Osteocyte (in vitro differentiated cells): ENCODE data around the gene AMPD3. TPM values are rescaled to one million over a fixed set of nuclear protein-coding genes. Genes with fewer than 3 reads are reported as not detected.

ENCODE experiments used
- DNase-seq: peaks from one replicate; pipeline ENCODE4 v3.0.0; 2021; ENCODE audit warnings: mixed read lengths; ENCODE audit not compliant: unreplicated experiment; ENCODE audit errors: extremely low spot score
- H3K27ac Mint-ChIP-seq: one replicate; pipeline ENCODE4 v1.8.0; 2021; ENCODE audit warnings: mild to moderate bottlenecking, mixed read lengths; ENCODE audit not compliant: unreplicated experiment
- H3K27me3 Mint-ChIP-seq: one replicate; pipeline ENCODE4 v1.8.0; 2021; ENCODE audit warnings: mixed read lengths; ENCODE audit not compliant: unreplicated experiment
- H3K36me3 Mint-ChIP-seq: one replicate; pipeline ENCODE4 v1.8.0; 2021; ENCODE audit warnings: mixed read lengths; ENCODE audit not compliant: unreplicated experiment
- H3K4me1 Mint-ChIP-seq: one replicate; pipeline ENCODE4 v1.8.0; 2021; ENCODE audit warnings: mixed read lengths; ENCODE audit not compliant: unreplicated experiment
- H3K4me3 Mint-ChIP-seq: one replicate; pipeline ENCODE4 v1.8.0; 2021; ENCODE audit warnings: mild to moderate bottlenecking, moderate library complexity, mixed read lengths; ENCODE audit not compliant: unreplicated experiment
- H3K9me3 Mint-ChIP-seq: one replicate; pipeline ENCODE4 v1.8.0; 2021; ENCODE audit warnings: mixed read lengths; ENCODE audit not compliant: unreplicated experiment
- total RNA-seq: library from RNA; stranded (reverse); gene quantifications from 2 replicates; pipeline ENCODE4 v1.2.1, GENCODE V29; 2021
- TF ChIP-seq, protein P1 (sequence below): fragments of 200-600 bp; sonication (generic); IDR thresholded peaks from 2 replicates; pipeline ENCODE4 v1.5.0; 2021; ENCODE audit warnings: antibody characterized with exemption, mild to moderate bottlenecking, moderate library complexity

AMPD3 gene
- total RNA-seq, 1 donor from 2014 or later, result 5.3 TPM

DNA sequence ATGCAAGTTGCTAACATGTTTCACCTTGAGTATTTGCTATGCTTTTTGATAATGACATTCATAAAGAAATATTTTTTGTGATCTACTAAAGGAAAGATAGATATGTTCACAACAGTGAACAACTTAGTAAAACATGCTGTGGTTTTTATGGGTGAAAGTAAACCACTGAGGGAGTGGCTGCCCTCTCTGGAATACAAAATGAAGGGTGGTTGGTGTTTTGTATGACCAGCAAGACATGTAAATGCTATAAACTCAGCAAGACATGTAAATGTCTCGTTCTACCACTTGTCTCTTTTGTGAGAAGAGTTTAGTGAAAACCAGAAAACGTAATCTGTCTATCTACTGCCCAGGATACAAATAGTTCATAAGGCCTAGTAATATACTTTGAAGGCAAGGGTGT is 7.6 kb upstream of the AMPD3 start:
- DNase-seq, result no peak
- H3K4me3 Mint-ChIP-seq, result no peak overlapping the region
- no peaks in the 10 kb centered on the region for H3K9me3 Mint-ChIP-seq
- no peak overlapping the region for H3K27ac Mint-ChIP-seq
- peaks cover 19% of the 10 kb centered on the region for H3K4me1 Mint-ChIP-seq
- TF ChIP-seq, protein P1, sequence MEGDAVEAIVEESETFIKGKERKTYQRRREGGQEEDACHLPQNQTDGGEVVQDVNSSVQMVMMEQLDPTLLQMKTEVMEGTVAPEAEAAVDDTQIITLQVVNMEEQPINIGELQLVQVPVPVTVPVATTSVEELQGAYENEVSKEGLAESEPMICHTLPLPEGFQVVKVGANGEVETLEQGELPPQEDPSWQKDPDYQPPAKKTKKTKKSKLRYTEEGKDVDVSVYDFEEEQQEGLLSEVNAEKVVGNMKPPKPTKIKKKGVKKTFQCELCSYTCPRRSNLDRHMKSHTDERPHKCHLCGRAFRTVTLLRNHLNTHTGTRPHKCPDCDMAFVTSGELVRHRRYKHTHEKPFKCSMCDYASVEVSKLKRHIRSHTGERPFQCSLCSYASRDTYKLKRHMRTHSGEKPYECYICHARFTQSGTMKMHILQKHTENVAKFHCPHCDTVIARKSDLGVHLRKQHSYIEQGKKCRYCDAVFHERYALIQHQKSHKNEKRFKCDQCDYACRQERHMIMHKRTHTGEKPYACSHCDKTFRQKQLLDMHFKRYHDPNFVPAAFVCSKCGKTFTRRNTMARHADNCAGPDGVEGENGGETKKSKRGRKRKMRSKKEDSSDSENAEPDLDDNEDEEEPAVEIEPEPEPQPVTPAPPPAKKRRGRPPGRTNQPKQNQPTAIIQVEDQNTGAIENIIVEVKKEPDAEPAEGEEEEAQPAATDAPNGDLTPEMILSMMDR, result no peak
- H3K27me3 Mint-ChIP-seq, result no peaks in the 10 kb centered on the region
- no peaks in the 10 kb centered on the region for H3K36me3 Mint-ChIP-seq

DNA sequence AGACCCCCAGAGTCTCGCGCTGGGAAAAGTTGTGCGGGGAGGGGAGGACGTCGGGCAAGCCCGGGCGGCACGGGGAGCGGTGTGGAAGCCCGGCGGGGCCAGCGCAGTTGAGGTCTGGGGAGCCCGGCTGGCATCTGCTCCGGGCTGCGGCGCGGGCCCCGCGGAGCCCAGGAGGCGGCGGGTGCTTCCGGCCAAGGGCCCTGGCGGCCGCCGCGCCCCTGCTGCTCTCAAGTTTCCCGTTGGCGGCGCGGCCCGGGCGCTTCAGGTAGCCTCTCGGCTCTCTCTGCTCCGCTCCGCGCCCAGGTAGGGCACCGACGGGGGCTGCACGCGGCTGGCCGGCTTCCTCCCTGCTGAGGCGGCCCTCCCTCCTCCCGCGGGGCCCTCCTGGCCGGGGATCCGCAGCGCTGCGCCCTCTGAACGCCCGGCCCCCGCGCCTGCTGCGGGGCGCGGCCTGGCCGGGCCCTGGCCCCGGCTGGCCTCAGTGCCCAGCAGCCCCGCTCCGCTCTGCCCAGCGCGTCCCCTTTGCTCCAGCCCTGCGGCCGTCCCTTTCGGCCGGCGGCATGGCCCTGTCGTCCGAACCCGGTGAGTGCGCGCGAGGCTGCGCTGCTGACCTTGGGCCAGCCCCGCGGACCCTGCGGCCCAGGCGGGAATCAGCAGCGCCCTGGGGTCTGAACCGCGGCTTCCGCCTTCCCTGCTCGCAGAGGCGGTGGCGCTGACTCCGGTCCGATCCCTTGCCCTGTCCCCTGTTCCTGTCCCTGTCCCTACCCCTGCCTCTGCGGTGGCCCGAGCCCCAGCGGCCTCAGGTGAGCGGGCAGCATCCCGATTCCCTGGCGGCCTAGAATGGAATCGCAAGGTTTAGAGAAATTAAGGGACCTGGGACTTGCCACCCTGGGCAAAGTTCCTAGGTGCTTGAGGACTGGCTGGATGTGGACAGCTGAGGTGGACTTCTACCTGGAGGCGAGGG is 4.3 kb upstream of the AMPD3 start:
- H3K4me1 Mint-ChIP-seq, result peaks cover 30% of the 10 kb centered on the region
- DNase-seq, result no peak

DNA sequence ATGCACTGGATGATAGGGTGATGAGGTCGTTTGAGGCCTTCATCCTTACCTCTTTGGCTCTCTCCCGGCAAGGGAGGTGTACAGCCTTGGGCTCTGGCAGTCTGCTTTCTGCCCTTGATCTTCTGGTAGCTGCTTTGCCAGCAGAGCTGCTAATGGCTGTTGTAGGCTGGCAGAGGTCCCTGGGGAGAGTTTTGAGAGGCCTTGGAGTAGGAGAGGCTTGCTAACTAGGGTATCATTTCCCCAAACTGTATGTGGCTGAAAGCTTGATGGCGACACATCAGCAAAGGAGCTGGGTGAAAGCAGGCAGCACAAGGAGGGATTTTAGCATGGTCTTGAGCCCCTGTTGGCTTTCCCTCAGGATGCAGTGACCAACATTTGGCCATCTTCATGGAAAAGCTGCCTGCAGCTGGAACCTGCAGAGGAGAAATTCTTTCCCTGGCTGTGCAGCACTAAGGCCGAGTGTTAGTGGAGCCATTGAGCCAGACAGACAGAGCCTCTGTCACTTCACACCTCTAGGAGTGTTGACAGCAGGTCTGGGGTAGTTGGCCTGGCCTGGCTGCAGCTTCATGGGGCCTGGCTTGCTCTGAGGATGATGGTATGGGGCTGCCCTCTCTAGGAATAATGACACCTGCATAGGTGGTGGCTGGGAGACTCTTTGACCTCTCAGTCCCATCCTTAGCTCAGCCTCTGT is 3.5 kb upstream of the AMPD3 start:
- no peak overlapping the region for H3K27ac Mint-ChIP-seq

More for the DNA sequence above, 4.3 kb upstream of the AMPD3 start:
- Mint-ChIP-seq H3K36me3 (no peaks in the 10 kb centered on the region), H3K4me3 (peak overlapping the region; percentile 68), H3K9me3 (no peaks in the 10 kb centered on the region), H3K27me3 (no peaks in the 10 kb centered on the region), H3K27ac (peak overlapping the region; percentile 38)
- TF ChIP-seq, protein P1, result peak; percentile 49

DNA sequence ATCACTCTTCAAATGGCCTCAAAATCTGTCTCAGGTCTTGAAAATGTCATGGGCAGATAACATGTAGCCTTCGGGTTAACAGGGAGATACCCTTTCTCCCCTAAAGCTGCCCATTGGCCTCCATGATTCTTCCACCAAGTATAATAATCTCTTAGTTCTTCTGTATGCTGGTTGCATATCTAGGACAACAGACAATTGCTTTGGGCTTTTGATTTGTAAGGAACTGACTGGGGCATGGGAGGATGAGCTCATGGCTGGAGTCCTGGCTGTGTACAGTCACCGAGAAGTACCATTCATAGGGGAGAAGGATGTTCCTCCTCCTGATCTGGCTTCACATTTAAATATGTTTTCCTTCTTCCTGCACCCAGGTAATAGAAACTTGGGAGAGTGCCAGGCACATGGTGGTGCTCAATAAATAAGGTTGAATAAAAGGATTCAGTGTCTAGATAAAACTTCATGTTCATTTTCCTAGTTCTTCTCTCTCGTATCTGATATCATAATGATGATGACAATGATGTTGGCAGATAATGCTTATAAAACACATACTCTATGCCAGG is 2.8 kb upstream of the AMPD3 start:
- H3K36me3 Mint-ChIP-seq, result no peaks in the 10 kb centered on the region
- DNase-seq, result no peak
- peaks cover 39% of the 10 kb centered on the region for H3K4me1 Mint-ChIP-seq
- H3K4me3 Mint-ChIP-seq, result no peak overlapping the region
- no peak overlapping the region for H3K27ac Mint-ChIP-seq
- no peaks in the 10 kb centered on the region for H3K9me3 Mint-ChIP-seq
- TF ChIP-seq, protein P1, result no peak
- no peaks in the 10 kb centered on the region for H3K27me3 Mint-ChIP-seq

More for the DNA sequence above, 3.5 kb upstream of the AMPD3 start:
- Mint-ChIP-seq H3K27me3 (no peaks in the 10 kb centered on the region), H3K4me3 (peak overlapping the region; percentile 68), H3K4me1 (peaks cover 38% of the 10 kb centered on the region), H3K36me3 (no peaks in the 10 kb centered on the region), H3K9me3 (no peaks in the 10 kb centered on the region)
- TF ChIP-seq, protein P1, result no peak
- DNase-seq, result no peak
